Panc1 (cell line): ENCODE data around the gene LRP5.

Source experiments
- CTCF ChIP-seq: fragments of 450-650 bp; IDR thresholded peaks from 2 replicates; pipeline ENCODE4 v1.5.1; 2017; ENCODE audit warnings: mild to moderate bottlenecking
- POLR2AphosphoS5 ChIP-seq: IDR thresholded peaks from 2 replicates; pipeline ENCODE4 v1.6.1; 2012; ENCODE audit warnings: mild to moderate bottlenecking, low read depth, low read length, moderate library complexity
- REST ChIP-seq, 2 experiments: IDR thresholded peaks; 2 replicates each; pipeline ENCODE4 v1.6.1; 2011 to 2012; ENCODE audit warnings: low read depth in 2 of 2, control low read depth in 1 of 2, low read length in 1 of 2, mild to moderate bottlenecking in 1 of 2, moderate library complexity in 1 of 2; ENCODE audit not compliant: insufficient read depth in 1 of 2
- TCF7L2 ChIP-seq: IDR thresholded peaks from 2 replicates; pipeline ENCODE4 v1.6.1; 2011; ENCODE audit warnings: mild to moderate bottlenecking, low read depth, low read length, inconsistent platforms

DNA sequence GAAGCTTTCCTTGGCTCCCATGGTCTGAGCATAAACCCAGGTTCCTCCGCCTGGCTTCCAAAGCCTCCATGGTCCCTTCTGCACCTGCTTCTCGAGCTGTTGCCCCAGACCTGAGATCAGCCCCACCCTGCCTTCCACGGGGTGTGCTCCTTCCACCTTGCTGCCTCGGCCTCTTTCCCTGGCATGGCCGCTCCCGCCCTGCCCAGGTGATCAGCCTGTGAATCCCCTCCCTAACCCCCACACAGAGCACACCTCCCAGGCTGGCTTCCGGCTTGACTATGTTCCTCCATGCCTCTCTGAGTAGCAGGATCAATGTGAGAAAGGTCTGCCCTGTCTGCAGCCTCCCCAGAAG is 145.5 kb downstream of the LRP5 start:
- TF ChIP-seq CTCF: no peak
- no peak for TF ChIP-seq POLR2AphosphoS5
- no peak for TF ChIP-seq TCF7L2
- no peak for TF ChIP-seq REST (IDR thresholded peaks at IDR 0.05; ENCODE audit: insufficient read depth in 1 of 2, low read depth in 2 of 2, low read length in 1 of 2)
